ENCODE results near the gene ECT2L. TPM values are rescaled to one million over a fixed set of nuclear protein-coding genes. Genes with fewer than 3 reads are reported as not detected.

Gene ECT2L, protein sequence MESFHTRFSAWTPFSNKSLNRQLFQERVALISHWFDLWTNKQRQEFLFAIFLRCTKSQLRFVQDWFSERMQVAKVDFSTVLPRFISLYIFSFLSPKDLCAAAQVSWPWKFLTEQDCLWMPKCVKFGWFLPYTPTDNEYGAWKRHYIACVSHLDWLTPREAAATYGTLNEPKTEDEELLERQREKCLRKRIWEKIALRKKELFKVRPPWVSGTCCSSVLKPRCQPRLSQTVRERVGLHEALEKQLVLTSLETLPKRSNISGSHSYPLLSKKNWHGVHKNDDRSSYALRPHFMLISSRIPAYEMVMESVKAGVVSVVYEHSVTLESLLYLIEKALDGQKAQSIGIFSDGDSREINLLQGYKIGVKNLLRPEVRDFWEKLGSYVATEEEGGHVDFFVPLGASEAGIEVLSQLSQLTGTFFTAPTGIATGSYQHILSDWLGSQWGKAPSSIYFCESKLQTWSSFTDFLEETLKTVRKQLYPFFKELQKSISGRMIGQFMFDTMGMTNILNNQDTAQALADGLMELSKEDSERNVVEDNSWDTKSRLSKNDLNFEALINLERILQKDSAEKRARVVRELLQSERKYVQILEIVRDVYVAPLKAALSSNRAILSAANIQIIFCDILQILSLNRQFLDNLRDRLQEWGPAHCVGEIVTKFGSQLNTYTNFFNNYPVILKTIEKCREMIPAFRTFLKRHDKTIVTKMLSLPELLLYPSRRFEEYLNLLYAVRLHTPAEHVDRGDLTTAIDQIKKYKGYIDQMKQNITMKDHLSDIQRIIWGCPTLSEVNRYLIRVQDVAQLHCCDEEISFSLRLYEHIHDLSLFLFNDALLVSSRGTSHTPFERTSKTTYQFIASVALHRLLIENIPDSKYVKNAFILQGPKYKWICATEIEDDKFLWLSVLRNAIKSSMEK
- total RNA-seq = not detected
- long read RNA-seq, donor 1 = 0 reads
- long read RNA-seq, donor 2 = 0 reads

DNA sequence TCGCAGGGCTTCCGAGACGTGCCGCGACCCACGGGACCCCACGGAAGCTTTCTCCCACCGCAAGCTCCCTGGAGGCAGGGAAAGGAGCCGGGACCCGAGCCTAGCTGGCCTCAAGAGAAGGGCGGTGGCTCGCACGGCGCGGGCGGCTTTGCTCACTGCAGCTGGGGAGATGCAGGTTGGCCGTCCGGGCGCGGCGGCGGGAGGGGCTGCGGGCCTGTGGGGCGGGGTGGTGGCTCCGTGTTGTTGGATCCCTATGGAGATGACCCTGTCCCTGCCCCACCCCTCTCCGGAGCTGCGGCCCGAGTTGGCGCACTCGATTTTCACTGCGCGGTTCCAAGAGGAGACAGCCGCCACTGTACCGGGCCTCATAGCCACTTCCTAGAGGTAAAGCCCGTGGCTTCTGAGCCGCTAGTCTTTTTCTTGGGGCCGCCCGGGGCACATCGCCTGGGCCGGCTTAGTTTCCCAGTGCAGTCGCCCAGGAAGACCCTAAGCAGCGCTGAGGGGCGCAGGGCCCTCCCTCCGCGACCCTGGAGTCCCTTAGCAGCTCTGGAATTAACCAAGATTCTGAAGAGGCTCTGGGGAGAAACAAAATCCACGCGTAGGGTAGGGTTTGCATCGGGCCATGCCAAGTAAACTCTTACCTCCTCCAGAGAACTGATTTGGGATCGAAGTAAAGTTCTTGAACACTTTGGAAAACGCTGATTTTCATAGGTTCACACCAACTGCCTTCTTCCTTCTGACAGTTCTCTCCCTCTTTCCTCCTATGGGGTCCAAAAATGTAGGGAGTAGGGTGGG lies at the start of gene ECT2L:
ECT2L (plus strand) TSS at position 279 of the 795 bp plus-strand sequence. CDS start 17,188 bp downstream, outside the sequence.
- intact Hi-C loops (cut with DNase I, micrococcal nuclease) = no loop called here
- DNase-seq (peak; percentile 69 to 92 (median 90)), ATAC-seq (peak; percentile 100)
- H3K36me3 ChIP-seq (ENCODE audit: low read depth) = no peaks in the 10 kb centered on the region
- peaks cover 4% of the 10 kb centered on the region for H3K4me1 ChIP-seq (ENCODE audit: low read depth)
- H3K4me3 ChIP-seq = no peak within 1 kb of the TSS
- no peaks in the 10 kb centered on the region for H3K9me3 ChIP-seq
- TF ChIP-seq, protein P1, sequence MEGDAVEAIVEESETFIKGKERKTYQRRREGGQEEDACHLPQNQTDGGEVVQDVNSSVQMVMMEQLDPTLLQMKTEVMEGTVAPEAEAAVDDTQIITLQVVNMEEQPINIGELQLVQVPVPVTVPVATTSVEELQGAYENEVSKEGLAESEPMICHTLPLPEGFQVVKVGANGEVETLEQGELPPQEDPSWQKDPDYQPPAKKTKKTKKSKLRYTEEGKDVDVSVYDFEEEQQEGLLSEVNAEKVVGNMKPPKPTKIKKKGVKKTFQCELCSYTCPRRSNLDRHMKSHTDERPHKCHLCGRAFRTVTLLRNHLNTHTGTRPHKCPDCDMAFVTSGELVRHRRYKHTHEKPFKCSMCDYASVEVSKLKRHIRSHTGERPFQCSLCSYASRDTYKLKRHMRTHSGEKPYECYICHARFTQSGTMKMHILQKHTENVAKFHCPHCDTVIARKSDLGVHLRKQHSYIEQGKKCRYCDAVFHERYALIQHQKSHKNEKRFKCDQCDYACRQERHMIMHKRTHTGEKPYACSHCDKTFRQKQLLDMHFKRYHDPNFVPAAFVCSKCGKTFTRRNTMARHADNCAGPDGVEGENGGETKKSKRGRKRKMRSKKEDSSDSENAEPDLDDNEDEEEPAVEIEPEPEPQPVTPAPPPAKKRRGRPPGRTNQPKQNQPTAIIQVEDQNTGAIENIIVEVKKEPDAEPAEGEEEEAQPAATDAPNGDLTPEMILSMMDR (IDR thresholded peaks at IDR 0.05) = no peak

DNA sequence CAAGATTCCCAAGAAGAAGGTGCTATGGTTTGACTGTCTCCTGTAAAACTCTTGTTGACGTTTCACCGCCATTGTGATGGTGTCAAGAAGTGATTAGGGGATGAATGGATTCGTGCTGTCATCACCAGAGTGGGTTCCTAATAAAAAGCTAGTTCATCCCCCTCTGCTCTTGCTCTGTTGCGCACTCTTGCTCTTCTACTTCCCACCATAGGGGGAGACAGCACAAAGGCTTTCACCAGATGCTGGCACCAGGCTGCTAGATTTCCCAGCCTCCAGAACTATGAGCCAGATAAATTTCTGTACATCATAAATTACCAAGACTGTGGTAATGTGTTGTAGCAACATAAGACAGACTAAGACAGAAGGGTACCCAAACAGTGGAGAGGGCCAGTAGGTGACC lies 43.9 kb upstream of the ECT2L start:
- Histone ChIP-seq H3K4me1 (ENCODE audit: low read depth) (no peaks in the 10 kb centered on the region), H3K4me3 (no peak overlapping the region), H3K9me3 (no peaks in the 10 kb centered on the region), H3K36me3 (ENCODE audit: low read depth) (no peaks in the 10 kb centered on the region)
- TF ChIP-seq, protein P1 (IDR thresholded peaks at IDR 0.05) = no peak
- DNase-seq = no peak
- intact Hi-C loops (cut with DNase I, micrococcal nuclease) = no loop called here
- no peak for ATAC-seq

DNA sequence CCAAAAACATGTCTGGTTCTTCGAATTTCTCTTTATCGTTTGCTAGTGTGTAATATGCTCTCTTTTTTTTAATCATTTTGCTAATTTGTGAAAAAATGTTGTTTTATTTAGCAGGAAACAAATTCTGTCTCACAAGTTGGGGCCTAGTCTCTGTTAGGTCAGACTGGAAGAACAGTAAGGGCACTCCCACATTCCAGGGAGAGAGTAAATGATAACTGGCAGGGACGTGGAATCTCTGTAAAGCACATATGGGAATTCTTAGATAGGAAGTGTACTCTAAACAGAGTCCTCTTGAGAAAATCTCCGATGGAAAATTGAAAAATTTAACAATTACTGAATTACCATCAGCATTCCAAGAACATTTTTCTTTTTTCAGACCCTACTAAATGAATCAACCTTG lies 38.8 kb upstream of the ECT2L start:
- TF ChIP-seq, protein P1 (IDR thresholded peaks at IDR 0.05) = no peak
- DNase-seq = no peak
- H3K4me3 ChIP-seq = no peak overlapping the region
- H3K4me1 ChIP-seq (ENCODE audit: low read depth) = no peaks in the 10 kb centered on the region
- no peaks in the 10 kb centered on the region for H3K36me3 ChIP-seq (ENCODE audit: low read depth)
- H3K9me3 ChIP-seq = no peaks in the 10 kb centered on the region
- intact Hi-C loops (cut with DNase I, micrococcal nuclease) = no loop called here
- no peak for ATAC-seq

DNA sequence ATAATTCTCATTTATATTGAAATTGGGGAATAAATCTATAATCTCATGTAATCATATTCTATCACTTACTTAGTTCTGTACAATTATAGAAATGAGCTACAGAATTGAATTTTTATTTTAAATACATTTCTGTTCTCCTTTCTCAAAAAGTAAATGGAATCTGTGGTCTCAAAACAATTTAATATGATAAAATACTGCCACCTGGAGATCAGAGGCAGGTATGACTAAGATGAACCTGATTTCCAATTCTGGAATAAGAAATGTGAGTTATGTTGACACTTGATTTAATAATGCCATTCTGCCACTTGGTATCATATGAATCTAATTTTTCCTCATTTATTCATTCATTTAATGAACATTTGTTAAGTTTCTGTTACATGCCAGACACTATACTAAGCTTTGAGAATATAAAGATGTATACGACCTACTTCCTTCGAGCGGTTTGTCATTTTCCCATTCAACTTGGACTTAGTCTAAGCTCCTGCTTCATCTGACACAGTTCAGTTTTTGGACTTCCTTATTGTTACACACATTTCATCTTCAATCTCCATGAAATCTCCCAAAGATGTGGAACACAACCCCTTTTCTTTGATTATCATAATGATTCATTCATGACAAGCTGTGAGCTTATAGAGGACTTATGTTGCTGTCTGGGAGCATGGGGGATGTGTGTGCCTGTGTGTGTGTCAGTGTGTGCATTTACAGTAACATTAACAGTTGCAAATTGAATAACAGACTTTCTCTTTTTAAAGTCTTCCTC lies 29.8 kb upstream of the ECT2L start:
- intact Hi-C loops (cut with DNase I, micrococcal nuclease) = loop anchor here (5.0 to 10.0 kb wide), 3 partner anchors 71 to 181 kb away; no protein-coding TSS in a partner anchor
- DNase-seq (peak in 1 of 3 donors; percentile 9), ATAC-seq (no peak)
- no peaks in the 10 kb centered on the region for H3K9me3 ChIP-seq
- no peak overlapping the region for H3K4me3 ChIP-seq
- TF ChIP-seq, protein P1 (IDR thresholded peaks at IDR 0.05) = peak; percentile 49
- no peaks in the 10 kb centered on the region for H3K4me1 ChIP-seq (ENCODE audit: low read depth)
- H3K36me3 ChIP-seq (ENCODE audit: low read depth) = no peaks in the 10 kb centered on the region

Measured in mucosa of descending colon (tissue), 3 donors.